HG03103 (cell line): Measurements from ENCODE around the gene IQCC.

Experiments
- ATAC-seq: cut with Tn5 transposase; IDR thresholded peaks from one replicate; pipeline ENCODE4 v1.9.1; 2021; ENCODE audit warnings: low read depth; ENCODE audit not compliant: unreplicated experiment

Gene IQCC

DNA sequence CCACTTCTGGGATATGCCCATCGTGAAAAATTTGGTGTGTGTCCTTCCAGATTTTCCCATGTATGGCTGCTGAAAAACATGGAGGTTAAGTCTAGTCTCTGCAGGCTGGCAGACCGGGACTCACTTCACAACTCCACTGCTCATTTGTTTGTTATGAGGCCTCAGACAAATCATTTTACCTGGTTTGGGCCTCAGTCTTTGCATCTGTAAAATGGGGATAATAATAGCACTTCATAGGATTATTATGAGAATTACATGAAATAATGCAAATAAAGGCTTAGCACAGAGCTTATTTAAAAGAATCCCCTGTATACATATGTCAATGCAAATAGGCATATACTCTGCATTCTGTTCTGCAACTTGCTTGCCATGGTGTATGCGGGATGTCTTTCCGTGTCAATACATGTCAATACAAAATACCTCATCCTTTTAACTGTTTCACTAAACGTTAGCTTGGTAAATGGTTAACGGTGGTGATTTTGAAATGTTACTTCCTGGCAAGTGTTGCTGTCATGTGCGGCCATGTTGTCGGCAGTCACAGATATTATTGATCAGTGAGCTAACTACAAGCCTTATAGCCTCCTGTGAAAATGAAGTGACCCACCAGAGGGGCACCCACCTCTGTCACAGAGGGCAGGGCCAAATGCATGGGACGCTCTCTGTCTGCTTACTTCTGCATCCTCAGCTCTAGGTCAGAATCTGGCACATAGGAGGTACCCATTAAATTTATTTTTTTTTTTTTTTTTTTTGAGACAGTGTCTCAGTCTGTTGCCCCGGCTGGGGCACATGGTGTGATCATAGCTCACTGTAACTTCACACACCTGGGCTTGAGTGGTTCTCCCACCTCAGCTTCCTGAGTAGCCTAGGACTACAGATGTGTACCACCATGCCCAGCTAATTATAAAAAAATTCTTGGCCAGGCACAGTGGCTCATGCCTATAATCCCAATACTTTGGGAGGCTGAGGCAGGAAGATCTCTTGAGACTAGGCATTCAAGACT is 49.9 kb downstream of the IQCC start:
- no peak for ATAC-seq

- no peak for ATAC-seq
Measured at GRCh38 chr1:32256473-32257226, 51.2 kb downstream of the IQCC start.

- ATAC-seq: no peak
Measured at GRCh38 chr1:32257227-32257508, 51.7 kb downstream of the IQCC start.
